Skeletal muscle satellite cell (primary cell): ENCODE measurements around the gene RRAS.

Experiments
- H3K27me3 ChIP-seq: 2 replicates; pipeline ENCODE4 v1.7.0; 2013; ENCODE audit warnings: low read length; ENCODE audit not compliant: control insufficient read depth, insufficient read depth
- H3K36me3 ChIP-seq: 2 replicates; pipeline ENCODE4 v1.7.0; 2013; ENCODE audit warnings: mild to moderate bottlenecking, control low read depth, low read length; ENCODE audit not compliant: insufficient read depth
- H3K4me1 ChIP-seq: 2 replicates; pipeline ENCODE4 v1.7.0; 2013; ENCODE audit warnings: low read length; ENCODE audit not compliant: control insufficient read depth, insufficient read depth
- H3K4me2 ChIP-seq: 2 replicates; pipeline ENCODE4 v1.7.0; 2013; ENCODE audit warnings: mild to moderate bottlenecking, low read length
- H3K4me3 ChIP-seq: 2 replicates; pipeline ENCODE4 v1.7.0; 2013; ENCODE audit warnings: low read length
- H3K9ac ChIP-seq: 2 replicates; pipeline ENCODE4 v1.7.0; 2013; ENCODE audit warnings: mild to moderate bottlenecking, low read depth, low read length, moderate library complexity
- H3K9me3 ChIP-seq: replicated peaks from 2 replicates; pipeline ENCODE4 v1.7.0; 2013; ENCODE audit warnings: mild to moderate bottlenecking, control low read depth, low read length

RRAS gene

DNA sequence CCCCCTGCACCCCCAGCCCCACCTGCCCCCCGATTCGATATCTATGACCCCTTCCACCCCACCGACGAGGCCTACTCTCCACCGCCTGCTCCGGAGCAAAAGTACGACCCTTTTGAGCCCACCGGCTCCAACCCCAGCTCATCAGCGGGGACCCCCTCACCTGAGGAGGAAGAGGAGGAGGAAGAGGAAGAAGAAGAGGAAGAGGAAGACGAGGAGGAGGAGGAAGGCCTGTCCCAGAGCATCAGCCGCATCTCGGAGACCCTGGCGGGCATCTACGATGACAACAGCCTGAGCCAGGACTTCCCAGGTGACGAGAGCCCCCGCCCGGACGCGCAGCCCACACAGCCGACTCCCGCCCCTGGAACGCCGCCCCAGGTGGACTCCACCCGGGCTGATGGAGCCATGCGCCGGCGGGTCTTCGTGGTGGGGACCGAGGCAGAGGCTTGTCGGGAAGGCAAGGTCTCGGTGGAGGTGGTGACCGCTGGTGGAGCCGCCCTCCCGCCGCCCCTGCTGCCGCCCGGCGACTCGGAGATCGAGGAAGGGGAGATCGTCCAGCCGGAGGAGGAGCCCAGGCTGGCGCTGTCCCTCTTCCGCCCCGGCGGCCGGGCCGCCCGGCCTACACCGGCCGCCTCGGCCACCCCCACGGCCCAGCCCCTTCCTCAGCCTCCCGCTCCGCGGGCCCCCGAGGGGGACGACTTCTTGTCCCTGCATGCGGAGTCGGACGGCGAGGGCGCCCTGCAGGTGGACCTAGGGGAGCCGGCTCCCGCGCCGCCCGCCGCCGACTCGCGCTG lies 11.3 kb upstream of the RRAS start:
- Histone ChIP-seq H3K36me3 (peaks cover 66% of the 10 kb centered on the region), H3K27me3 (no peaks in the 10 kb centered on the region), H3K4me1 (no peaks in the 10 kb centered on the region), H3K9me3 (no peaks in the 10 kb centered on the region), H3K9ac (no peak overlapping the region), H3K4me3 (no peak overlapping the region), H3K4me2 (no peak overlapping the region)

GRCh38 chr19:49646586-49646985 lies 6.6 kb upstream of the RRAS start:
- Histone ChIP-seq H3K4me1 (peaks cover 14% of the 10 kb centered on the region), H3K9ac (no peak overlapping the region), H3K27me3 (no peaks in the 10 kb centered on the region), H3K9me3 (no peaks in the 10 kb centered on the region), H3K4me3 (no peak overlapping the region), H3K4me2 (no peak overlapping the region), H3K36me3 (peaks cover 37% of the 10 kb centered on the region)

DNA sequence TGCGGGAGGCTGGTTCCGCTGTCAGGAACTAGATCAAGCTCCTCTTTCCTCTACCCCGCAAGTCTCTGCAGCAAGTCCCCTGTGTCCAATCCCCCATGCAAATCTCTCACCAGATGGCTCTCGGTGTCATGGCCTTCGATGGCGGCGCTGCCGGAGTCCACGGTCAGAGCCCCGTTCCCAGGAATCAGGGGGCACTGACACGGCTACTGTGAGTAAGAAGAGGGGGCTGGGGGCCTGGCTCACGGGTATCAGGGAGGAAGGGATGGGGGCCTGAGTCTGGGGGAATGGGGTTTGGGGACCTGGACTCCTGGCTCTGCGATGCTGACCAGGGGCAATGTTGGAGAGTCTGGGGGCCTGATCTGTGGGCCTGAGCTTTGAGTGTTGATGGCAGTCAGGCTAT lies 6.1 kb upstream of the RRAS start:
- no peak overlapping the region for H3K4me3 ChIP-seq
- H3K9ac ChIP-seq: no peak overlapping the region
- no peak overlapping the region for H3K4me2 ChIP-seq
- no peaks in the 10 kb centered on the region for H3K9me3 ChIP-seq
- H3K4me1 ChIP-seq: peaks cover 20% of the 10 kb centered on the region
- peaks cover 35% of the 10 kb centered on the region for H3K36me3 ChIP-seq
- no peaks in the 10 kb centered on the region for H3K27me3 ChIP-seq

- H3K4me1 ChIP-seq: peaks cover 23% of the 10 kb centered on the region
- H3K4me2 ChIP-seq: no peak overlapping the region
- peaks cover 34% of the 10 kb centered on the region for H3K36me3 ChIP-seq
- H3K4me3 ChIP-seq: no peak overlapping the region
- H3K9ac ChIP-seq: no peak overlapping the region
- H3K27me3 ChIP-seq: no peaks in the 10 kb centered on the region
- no peaks in the 10 kb centered on the region for H3K9me3 ChIP-seq
These were observed 5.6 kb upstream of the RRAS start for GRCh38 chr19:49645592-49645991.

DNA sequence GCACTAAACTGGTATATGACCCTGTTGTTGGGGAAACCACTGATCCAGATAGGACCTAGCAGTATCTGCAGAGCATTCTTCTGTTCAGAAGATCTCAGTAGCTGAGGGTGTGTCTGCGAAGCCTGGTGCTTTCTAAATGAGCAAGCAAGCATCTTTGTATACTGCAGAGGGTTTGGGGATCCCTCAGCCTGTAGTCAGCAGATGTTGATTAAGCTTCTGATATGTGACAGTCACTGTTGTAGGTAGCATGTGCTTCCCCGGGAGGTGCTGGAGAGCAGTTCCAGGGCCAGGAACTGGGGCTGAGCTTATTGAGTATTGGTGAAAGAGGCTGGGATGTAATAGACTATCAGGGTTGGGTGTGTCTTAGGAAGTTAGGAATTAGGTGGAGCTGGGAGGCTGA lies 3.5 kb upstream of the RRAS start:
- peak overlapping the region; percentile 88 for H3K4me3 ChIP-seq
- H3K4me1 ChIP-seq: peaks cover 28% of the 10 kb centered on the region
- H3K36me3 ChIP-seq: peaks cover 18% of the 10 kb centered on the region
- H3K9me3 ChIP-seq: no peaks in the 10 kb centered on the region
- no peaks in the 10 kb centered on the region for H3K27me3 ChIP-seq
- peak overlapping the region; percentile 99 for H3K9ac ChIP-seq
- H3K4me2 ChIP-seq: peak overlapping the region; percentile 98

DNA sequence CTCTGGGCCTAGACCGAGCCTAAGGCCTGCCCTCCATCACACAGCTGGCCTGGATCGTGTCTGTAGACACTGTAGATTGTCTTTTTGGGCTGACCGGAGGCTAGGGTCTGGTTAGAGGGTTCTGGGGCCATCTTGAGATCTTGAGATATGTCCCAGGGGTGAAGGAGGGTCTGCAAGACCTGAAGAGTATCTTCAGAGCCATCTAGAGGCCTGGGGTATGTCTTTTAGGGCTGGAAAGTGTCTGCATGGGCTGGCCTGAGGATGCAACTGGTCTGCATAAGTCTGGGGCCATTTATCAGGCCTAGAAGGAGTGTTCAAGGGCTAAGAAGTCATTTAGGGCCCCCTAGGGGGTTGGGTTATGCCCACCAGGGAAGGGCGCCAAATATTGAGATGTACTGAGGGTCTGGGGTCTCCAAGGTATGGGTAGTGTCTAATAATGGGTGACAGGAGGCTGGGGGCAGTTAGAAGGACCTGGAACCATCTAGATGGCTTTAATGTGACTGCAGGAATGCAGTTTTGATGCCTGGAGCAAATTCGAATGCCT lies 2.6 kb upstream of the RRAS start:
- H3K4me2 ChIP-seq: peak overlapping the region; percentile 98

DNA sequence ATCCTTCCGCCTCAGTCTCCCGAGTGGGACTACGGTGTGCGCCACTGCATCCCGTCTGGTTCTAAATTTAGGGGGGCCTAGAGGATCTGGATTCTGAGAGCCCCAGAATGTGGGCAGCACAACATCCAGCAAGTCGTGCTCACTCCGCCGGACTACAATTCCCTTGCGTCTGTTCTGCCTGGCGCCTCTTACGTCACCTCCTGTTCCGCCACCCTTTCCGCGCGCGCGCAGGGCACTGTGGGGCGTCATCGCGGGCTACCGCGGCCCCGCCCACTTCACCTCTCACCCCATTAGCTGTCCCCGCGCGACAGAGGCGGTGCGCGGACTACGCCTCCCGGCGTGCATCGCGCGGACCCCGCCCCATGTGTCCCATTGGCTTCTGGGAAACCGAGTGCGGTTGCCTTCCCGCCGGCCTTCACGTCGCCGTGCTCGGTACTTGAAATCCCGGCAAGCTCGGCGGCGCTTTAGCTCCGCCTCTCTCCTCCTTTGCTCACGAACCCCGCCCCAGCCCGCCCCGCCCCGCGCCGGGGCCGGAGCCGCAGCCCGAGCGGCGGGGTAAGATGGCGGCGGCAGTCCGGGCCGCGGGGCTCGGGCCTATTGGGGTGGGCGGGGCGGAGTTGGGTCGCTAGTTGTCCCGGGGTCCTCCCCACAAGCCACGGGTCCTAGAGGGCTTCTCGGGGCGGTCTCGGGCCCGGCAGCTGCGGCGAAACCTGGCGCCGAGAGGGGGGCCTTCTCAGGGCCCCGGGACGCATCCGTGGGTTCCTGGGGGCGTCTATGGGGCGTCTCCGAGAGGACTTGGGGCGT lies 1.9 kb upstream of the RRAS start, which contains the start of gene SCAF1:
TSS of gene SCAF1 (plus strand) at position 522 of the 804 bp plus-strand sequence. CDS start 2,818 bp downstream, outside the sequence.
- H3K4me1 ChIP-seq: peaks cover 35% of the 10 kb centered on the region

More for the DNA sequence above, 2.6 kb upstream of the RRAS start:
- peak overlapping the region; percentile 99 for H3K9ac ChIP-seq
- peak overlapping the region; percentile 88 for H3K4me3 ChIP-seq
- peaks cover 18% of the 10 kb centered on the region for H3K36me3 ChIP-seq
- no peaks in the 10 kb centered on the region for H3K9me3 ChIP-seq
- peaks cover 35% of the 10 kb centered on the region for H3K4me1 ChIP-seq
- H3K27me3 ChIP-seq: no peaks in the 10 kb centered on the region

GRCh38 chr19:49639401-49640112 lies 386 bp downstream of the RRAS start:
- peak overlapping the region; percentile 75 for H3K4me3 ChIP-seq
- no peaks in the 10 kb centered on the region for H3K9me3 ChIP-seq
- no peaks in the 10 kb centered on the region for H3K27me3 ChIP-seq
- peak overlapping the region; percentile 90 for H3K9ac ChIP-seq
- H3K36me3 ChIP-seq: peaks cover 17% of the 10 kb centered on the region
- peak overlapping the region; percentile 94 for H3K4me2 ChIP-seq
- peaks cover 44% of the 10 kb centered on the region for H3K4me1 ChIP-seq

More for the DNA sequence above, 1.9 kb upstream of the RRAS start, which contains the start of gene SCAF1:
- peak within 1 kb of the TSS; percentile 99 for H3K9ac ChIP-seq
- peak within 1 kb of the TSS; percentile 88 for H3K4me3 ChIP-seq
- H3K36me3 ChIP-seq: peaks cover 12% of the 10 kb centered on the region
- no peaks in the 10 kb centered on the region for H3K27me3 ChIP-seq
- H3K9me3 ChIP-seq: no peaks in the 10 kb centered on the region
- peak within 1 kb of the TSS; percentile 98 for H3K4me2 ChIP-seq

- peaks cover 38% of the 10 kb centered on the region for H3K4me1 ChIP-seq
These were observed 1.9 kb downstream of the RRAS start for GRCh38 chr19:49637821-49638738.

DNA sequence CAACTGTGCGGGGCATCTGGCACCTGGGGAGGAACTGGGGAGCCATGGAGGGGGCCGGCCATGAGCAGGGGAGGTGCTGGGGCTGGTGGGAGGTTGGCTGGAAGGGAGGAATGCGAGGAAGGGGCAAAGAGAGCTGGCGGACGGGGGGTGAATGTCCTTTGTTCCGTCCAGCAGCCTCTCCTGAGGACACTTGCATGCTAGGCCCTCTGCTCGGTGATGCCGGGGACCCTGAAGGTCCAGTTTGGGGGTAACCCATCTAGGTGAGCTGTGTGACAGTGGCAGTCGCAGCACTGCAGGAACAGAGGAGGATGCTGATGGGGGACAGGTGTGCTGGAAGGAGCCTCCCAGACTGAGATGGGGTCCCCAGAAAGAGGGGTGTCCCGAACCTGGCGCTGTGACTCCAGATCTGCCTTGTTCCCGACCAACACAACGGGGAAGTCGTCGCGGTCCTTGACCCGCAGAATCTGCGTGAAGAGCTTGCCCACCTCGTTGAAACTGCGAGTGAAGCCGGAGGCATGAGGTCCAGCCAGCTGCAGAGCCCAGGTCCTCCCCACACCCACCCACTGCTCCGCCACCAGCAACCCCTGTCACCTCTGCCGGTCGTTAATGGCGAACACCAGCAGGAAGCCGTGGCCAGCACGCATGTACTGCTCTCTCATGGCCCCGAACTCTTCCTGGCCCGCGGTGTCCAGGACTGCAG lies 3.6 kb downstream of the RRAS start:
- Histone ChIP-seq H3K4me3 (no peak overlapping the region), H3K36me3 (peaks cover 19% of the 10 kb centered on the region), H3K9ac (no peak overlapping the region), H3K4me1 (peaks cover 32% of the 10 kb centered on the region), H3K4me2 (no peak overlapping the region), H3K9me3 (no peaks in the 10 kb centered on the region), H3K27me3 (no peaks in the 10 kb centered on the region)

More at GRCh38 chr19:49637821-49638738, 1.9 kb downstream of the RRAS start:
- Histone ChIP-seq H3K9ac (peak overlapping the region; percentile 90), H3K4me3 (peak overlapping the region; percentile 75), H3K36me3 (peaks cover 17% of the 10 kb centered on the region), H3K27me3 (no peaks in the 10 kb centered on the region), H3K4me2 (peak overlapping the region; percentile 94), H3K9me3 (no peaks in the 10 kb centered on the region)
